GM23338 (cell line): ENCODE measurements around the gene SUCLG1. TPM values are rescaled to one million over a fixed set of nuclear protein-coding genes. Genes with fewer than 3 reads are reported as not detected.

ENCODE experiments used
- ATAC-seq: fragments of 200-7000 bp; cut with Tn5 transposase; 3 replicates; pipeline ENCODE4 v1.9.1; 2020
- DNase-seq: peaks from one replicate; pipeline ENCODE4 v3.0.0-alpha.2; 2015; ENCODE audit warnings: low spot score
- H2AFZ ChIP-seq: fragments of 200-600 bp; sonication (generic); 2 replicates; pipeline ENCODE4 v1.8.0; 2016; ENCODE audit warnings: antibody characterized with exemption, mild to moderate bottlenecking, moderate library complexity
- H3F3A ChIP-seq: fragments of 200-600 bp; sonication (generic); replicated peaks from 2 replicates; pipeline ENCODE4 v1.8.0; 2017; ENCODE audit warnings: antibody characterized with exemption, mixed run types, low read depth
- H3K27ac ChIP-seq: fragments of 200-600 bp; sonication (generic); 2 replicates; pipeline ENCODE4 v1.6.1; 2016; ENCODE audit warnings: low read depth
- H3K27me3 ChIP-seq: fragments of 200-600 bp; sonication (generic); 2 replicates; pipeline ENCODE4 v1.8.0; 2016; ENCODE audit warnings: mild to moderate bottlenecking, mixed run types, moderate library complexity; ENCODE audit not compliant: insufficient read depth
- H3K36me3 ChIP-seq: fragments of 200-600 bp; sonication (generic); 2 replicates; pipeline ENCODE4 v1.8.0; 2016; ENCODE audit warnings: mild to moderate bottlenecking; ENCODE audit not compliant: insufficient read depth
- H3K4me1 ChIP-seq: fragments of 200-600 bp; sonication (generic); 2 replicates; pipeline ENCODE4 v1.8.0; 2016; ENCODE audit warnings: mild to moderate bottlenecking, moderate library complexity; ENCODE audit not compliant: insufficient read depth
- H3K4me2 ChIP-seq: fragments of 200-600 bp; sonication (generic); 2 replicates; pipeline ENCODE4 v1.7.1; 2017; ENCODE audit warnings: mixed run types
- H3K4me3 ChIP-seq: fragments of 200-600 bp; sonication (generic); 2 replicates; pipeline ENCODE4 v1.6.1; 2016; ENCODE audit warnings: mixed run types
- H3K79me2 ChIP-seq: fragments of 200-600 bp; sonication (generic); replicated peaks from 2 replicates; pipeline ENCODE4 v1.8.0; 2017; ENCODE audit warnings: mild to moderate bottlenecking; ENCODE audit not compliant: insufficient read depth
- H3K9me2 ChIP-seq: fragments of 200-600 bp; sonication (generic); 2 replicates; pipeline ENCODE4 v1.8.0; 2017; ENCODE audit not compliant: insufficient read depth
- H4K20me1 ChIP-seq: fragments of 200-600 bp; sonication (generic); replicated peaks from 2 replicates; pipeline ENCODE4 v1.8.0; 2017; ENCODE audit warnings: mild to moderate bottlenecking; ENCODE audit not compliant: insufficient read depth
- H3K27ac Mint-ChIP-seq: 2 replicates; pipeline ENCODE4 v1.8.0; 2020; ENCODE audit warnings: inconsistent platforms, mild to moderate bottlenecking, moderate library complexity, mixed read lengths
- H3K27me3 Mint-ChIP-seq: 3 replicates; pipeline ENCODE4 v1.8.0; 2022; ENCODE audit warnings: low read depth, mild to moderate bottlenecking, moderate library complexity, mixed read lengths, inconsistent platforms; ENCODE audit not compliant: insufficient read depth, poor library complexity
- H3K36me3 Mint-ChIP-seq: 3 replicates; pipeline ENCODE4 v1.8.0; 2021; ENCODE audit warnings: low read depth, mild to moderate bottlenecking, inconsistent platforms, moderate library complexity, mixed read lengths
- H3K4me1 Mint-ChIP-seq: 3 replicates; pipeline ENCODE4 v1.8.0; 2020; ENCODE audit warnings: mild to moderate bottlenecking, inconsistent platforms, mixed read lengths
- H3K4me3 Mint-ChIP-seq: 3 replicates; pipeline ENCODE4 v1.8.0; 2021; ENCODE audit warnings: moderate library complexity, mild to moderate bottlenecking, inconsistent platforms, mixed read lengths
- H3K9me3 Mint-ChIP-seq: 3 replicates; pipeline ENCODE4 v1.8.0; 2020; ENCODE audit warnings: moderate library complexity, mild to moderate bottlenecking, inconsistent platforms, mixed read lengths
- CREB1 ChIP-seq: fragments of 250-450 bp; sonication (Bioruptor Pico); IDR thresholded peaks from 2 replicates; pipeline ENCODE4 v1.5.0; 2020; ENCODE audit warnings: low read depth, mild to moderate bottlenecking, moderate library complexity
- CTCF ChIP-seq, 2 experiments: fragments of 200-600 bp in 1 of 2; sonication (generic) in 1 of 2; conservative IDR thresholded peaks; 2 replicates each; pipeline versions ENCODE4 v1.5.1 to v1.6.1; 2016 to 2017; ENCODE audit warnings: antibody characterized with exemption in 2 of 2, low read depth in 2 of 2, mild to moderate bottlenecking in 2 of 2, moderate library complexity in 1 of 2
- ETS1 ChIP-seq: IDR thresholded peaks from 2 replicates; pipeline ENCODE4 v1.6.1; 2016; ENCODE audit warnings: antibody characterized with exemption
- EZH2 ChIP-seq: fragments of 200-600 bp; sonication (generic); IDR thresholded peaks from one replicate; pipeline ENCODE4 v1.8.0; 2017; ENCODE audit warnings: antibody characterized with exemption, mild to moderate bottlenecking, low read depth; ENCODE audit not compliant: unreplicated experiment
- EZH2phosphoT487 ChIP-seq: fragments of 200-600 bp; sonication (generic); IDR thresholded peaks from one replicate; pipeline ENCODE4 v1.8.1; 2018; ENCODE audit warnings: antibody characterized with exemption; ENCODE audit not compliant: unreplicated experiment
- JUNB ChIP-seq: IDR thresholded peaks from one replicate; pipeline ENCODE4 v1.6.1; 2016; ENCODE audit warnings: antibody characterized with exemption; ENCODE audit not compliant: unreplicated experiment
- NANOG ChIP-seq: IDR thresholded peaks from 2 replicates; pipeline ENCODE4 v1.6.1; 2016; ENCODE audit warnings: antibody characterized with exemption, borderline replicate concordance
- POLR2AphosphoS5 ChIP-seq: IDR thresholded peaks from 2 replicates; pipeline ENCODE4 v1.6.1; 2016; ENCODE audit warnings: antibody characterized with exemption, low read depth
- REST ChIP-seq: IDR thresholded peaks from one replicate; pipeline ENCODE4 v1.6.1; 2018; ENCODE audit warnings: antibody characterized with exemption; ENCODE audit not compliant: unreplicated experiment
- STAT1 ChIP-seq: IDR thresholded peaks from one replicate; pipeline ENCODE4 v1.6.1; 2016; ENCODE audit warnings: antibody characterized with exemption; ENCODE audit not compliant: unreplicated experiment
- ZNF114 ChIP-seq: fragments of 250-450 bp; sonication (Bioruptor Pico); IDR thresholded peaks from 2 replicates; pipeline ENCODE4 v1.5.0; 2020; ENCODE audit warnings: mild to moderate bottlenecking, moderate library complexity
- ZNF331 ChIP-seq: fragments of 250-450 bp; sonication (Bioruptor Pico); IDR thresholded peaks from 2 replicates; pipeline ENCODE4 v1.5.0; 2020; ENCODE audit warnings: low read depth, mild to moderate bottlenecking, moderate library complexity
- polyA plus RNA-seq: library from polyadenylated mRNA; unstranded; fragments of >200 nt; fragmentation: Nextera tagmentation; extraction: Ambion mirVana; gene quantifications from 2 replicates; pipeline ENCODE4 v1.2.1, GENCODE V29; 2016
- total RNA-seq: library from RNA; depleted of rRNA; stranded (reverse); fragments of >200 nt; shearing (Covaris generic); gene quantifications from 2 replicates; pipeline ENCODE4 v1.2.3, GENCODE V29; 2014
- TF ChIP-seq, protein P1 (sequence below): fragments of 250-450 bp; sonication (Bioruptor Pico); IDR thresholded peaks from 2 replicates; pipeline ENCODE4 v1.5.0; 2020; ENCODE audit warnings: mild to moderate bottlenecking, moderate library complexity

The SUCLG1 gene
- total and polyA plus RNA-seq, 2 experiments from 2014 or later: 24.3 to 36.0 TPM

DNA sequence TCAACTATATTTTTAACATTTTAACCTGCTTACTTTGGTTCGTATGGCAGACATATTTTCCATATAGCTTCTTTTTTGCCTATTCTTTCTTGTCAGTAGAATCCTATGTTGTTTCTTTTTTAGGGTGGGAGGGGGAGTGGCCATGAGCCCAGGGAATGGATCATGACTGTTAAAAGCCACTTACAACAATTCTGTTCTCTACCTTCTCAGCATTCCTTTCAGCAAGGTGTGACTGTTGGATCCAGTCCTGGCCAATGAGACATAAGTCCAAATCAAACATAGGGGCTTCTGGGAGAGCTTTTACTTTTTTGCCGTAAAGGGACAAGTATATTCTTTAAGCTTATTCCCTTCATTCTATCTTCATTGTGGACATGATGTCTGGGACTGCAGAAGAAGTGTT lies 32.2 kb upstream of the SUCLG1 start:
- TF ChIP-seq ZNF331 (CRISPR knock-in tag): no peak
- no peak for TF ChIP-seq EZH2
- no peak for TF ChIP-seq CTCF (conservative IDR thresholded peaks at IDR 0.05; ENCODE audit: low read depth in 2 of 2)
- TF ChIP-seq JUNB: no peak
- no peak for TF ChIP-seq POLR2AphosphoS5
- TF ChIP-seq EZH2phosphoT487: no peak
- TF ChIP-seq NANOG: no peak
- TF ChIP-seq CREB1: no peak
- no peak for TF ChIP-seq STAT1
- TF ChIP-seq, protein P1, sequence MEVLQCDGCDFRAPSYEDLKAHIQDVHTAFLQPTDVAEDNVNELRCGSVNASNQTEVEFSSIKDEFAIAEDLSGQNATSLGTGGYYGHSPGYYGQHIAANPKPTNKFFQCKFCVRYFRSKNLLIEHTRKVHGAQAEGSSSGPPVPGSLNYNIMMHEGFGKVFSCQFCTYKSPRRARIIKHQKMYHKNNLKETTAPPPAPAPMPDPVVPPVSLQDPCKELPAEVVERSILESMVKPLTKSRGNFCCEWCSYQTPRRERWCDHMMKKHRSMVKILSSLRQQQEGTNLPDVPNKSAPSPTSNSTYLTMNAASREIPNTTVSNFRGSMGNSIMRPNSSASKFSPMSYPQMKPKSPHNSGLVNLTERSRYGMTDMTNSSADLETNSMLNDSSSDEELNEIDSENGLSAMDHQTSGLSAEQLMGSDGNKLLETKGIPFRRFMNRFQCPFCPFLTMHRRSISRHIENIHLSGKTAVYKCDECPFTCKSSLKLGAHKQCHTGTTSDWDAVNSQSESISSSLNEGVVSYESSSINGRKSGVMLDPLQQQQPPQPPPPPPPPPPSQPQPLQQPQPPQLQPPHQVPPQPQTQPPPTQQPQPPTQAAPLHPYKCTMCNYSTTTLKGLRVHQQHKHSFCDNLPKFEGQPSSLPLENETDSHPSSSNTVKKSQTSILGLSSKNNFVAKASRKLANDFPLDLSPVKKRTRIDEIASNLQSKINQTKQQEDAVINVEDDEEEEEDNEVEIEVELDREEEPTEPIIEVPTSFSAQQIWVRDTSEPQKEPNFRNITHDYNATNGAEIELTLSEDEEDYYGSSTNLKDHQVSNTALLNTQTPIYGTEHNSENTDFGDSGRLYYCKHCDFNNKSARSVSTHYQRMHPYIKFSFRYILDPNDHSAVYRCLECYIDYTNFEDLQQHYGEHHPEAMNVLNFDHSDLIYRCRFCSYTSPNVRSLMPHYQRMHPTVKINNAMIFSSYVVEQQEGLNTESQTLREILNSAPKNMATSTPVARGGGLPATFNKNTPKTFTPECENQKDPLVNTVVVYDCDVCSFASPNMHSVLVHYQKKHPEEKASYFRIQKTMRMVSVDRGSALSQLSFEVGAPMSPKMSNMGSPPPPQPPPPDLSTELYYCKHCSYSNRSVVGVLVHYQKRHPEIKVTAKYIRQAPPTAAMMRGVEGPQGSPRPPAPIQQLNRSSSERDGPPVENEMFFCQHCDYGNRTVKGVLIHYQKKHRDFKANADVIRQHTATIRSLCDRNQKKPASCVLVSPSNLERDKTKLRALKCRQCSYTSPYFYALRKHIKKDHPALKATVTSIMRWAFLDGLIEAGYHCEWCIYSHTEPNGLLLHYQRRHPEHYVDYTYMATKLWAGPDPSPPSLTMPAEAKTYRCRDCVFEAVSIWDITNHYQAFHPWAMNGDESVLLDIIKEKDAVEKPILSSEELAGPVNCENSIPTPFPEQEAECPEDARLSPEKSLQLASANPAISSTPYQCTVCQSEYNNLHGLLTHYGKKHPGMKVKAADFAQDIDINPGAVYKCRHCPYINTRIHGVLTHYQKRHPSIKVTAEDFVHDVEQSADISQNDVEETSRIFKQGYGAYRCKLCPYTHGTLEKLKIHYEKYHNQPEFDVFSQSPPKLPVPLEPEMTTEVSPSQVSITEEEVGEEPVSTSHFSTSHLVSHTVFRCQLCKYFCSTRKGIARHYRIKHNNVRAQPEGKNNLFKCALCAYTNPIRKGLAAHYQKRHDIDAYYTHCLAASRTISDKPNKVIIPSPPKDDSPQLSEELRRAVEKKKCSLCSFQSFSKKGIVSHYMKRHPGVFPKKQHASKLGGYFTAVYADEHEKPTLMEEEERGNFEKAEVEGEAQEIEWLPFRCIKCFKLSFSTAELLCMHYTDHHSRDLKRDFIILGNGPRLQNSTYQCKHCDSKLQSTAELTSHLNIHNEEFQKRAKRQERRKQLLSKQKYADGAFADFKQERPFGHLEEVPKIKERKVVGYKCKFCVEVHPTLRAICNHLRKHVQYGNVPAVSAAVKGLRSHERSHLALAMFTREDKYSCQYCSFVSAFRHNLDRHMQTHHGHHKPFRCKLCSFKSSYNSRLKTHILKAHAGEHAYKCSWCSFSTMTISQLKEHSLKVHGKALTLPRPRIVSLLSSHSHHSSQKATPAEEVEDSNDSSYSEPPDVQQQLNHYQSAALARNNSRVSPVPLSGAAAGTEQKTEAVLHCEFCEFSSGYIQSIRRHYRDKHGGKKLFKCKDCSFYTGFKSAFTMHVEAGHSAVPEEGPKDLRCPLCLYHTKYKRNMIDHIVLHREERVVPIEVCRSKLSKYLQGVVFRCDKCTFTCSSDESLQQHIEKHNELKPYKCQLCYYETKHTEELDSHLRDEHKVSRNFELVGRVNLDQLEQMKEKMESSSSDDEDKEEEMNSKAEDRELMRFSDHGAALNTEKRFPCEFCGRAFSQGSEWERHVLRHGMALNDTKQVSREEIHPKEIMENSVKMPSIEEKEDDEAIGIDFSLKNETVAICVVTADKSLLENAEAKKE (CRISPR knock-in tag): no peak
- no peak for TF ChIP-seq REST
- no peak for TF ChIP-seq ETS1
- no peak for TF ChIP-seq ZNF114 (CRISPR knock-in tag)

More for the DNA sequence above, 32.2 kb upstream of the SUCLG1 start:
- no peak overlapping the region for H3K4me3 Mint-ChIP-seq
- no peaks in the 10 kb centered on the region for H3K9me3 Mint-ChIP-seq
- H3K36me3 ChIP-seq: no peaks in the 10 kb centered on the region
- no peak overlapping the region for H3K4me2 ChIP-seq
- no peaks in the 10 kb centered on the region for H3K9me2 ChIP-seq
- H3F3A ChIP-seq: no peaks in the 10 kb centered on the region
- no peaks in the 10 kb centered on the region for H3K4me1 ChIP-seq
- H3K27ac Mint-ChIP-seq: no peak overlapping the region
- H3K4me1 Mint-ChIP-seq: peaks cover 4% of the 10 kb centered on the region; the same call in 2 of the 3 replicates
- H2AFZ ChIP-seq: no peak overlapping the region
- no peaks in the 10 kb centered on the region for H3K27me3 ChIP-seq
- no peaks in the 10 kb centered on the region for H3K79me2 ChIP-seq
- ATAC-seq: no peak
- DNase-seq: no peak
- no peaks in the 10 kb centered on the region for H3K36me3 Mint-ChIP-seq
- H3K4me3 ChIP-seq: no peak overlapping the region
- no peak overlapping the region for H3K27ac ChIP-seq
- no peaks in the 10 kb centered on the region for H4K20me1 ChIP-seq
- H3K27me3 Mint-ChIP-seq: peaks cover 6% of the 10 kb centered on the region
